ENCODE data around the gene BNC2.

DNA sequence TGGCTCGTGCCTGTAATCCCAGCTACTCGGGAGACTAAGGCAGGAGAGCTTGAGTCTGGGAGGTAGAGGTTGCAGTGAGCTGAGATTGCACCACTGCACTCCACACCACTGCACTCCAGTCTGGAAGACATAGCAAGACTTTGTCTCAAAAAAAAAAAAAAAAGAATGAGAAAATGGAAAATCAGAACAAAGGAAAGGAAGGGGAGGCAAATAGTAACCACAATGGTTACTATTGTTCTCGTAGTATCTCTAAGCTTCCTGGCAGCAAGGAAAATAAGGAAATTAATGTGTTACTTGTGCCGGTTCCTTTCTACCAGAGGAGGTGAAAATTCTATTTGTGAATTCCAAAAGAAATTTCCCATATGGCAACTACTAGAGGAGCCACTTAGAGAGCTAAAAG, 48.5 kb upstream of the BNC2 start:
- no peak for TF ChIP-seq TAF1 (IDR thresholded peaks at IDR 0.05; ENCODE audit: borderline replicate concordance, low read depth, low read length)
- TF ChIP-seq POLR2AphosphoS5 (IDR thresholded peaks at IDR 0.05; ENCODE audit: low read depth, low read length): no peak
- TF ChIP-seq POLR2A (IDR thresholded peaks at IDR 0.05; ENCODE audit: low read depth, low read length): no peak

Measured in GM12892 (cell line).